ENCODE measurements around the gene UGGT2.

DNA sequence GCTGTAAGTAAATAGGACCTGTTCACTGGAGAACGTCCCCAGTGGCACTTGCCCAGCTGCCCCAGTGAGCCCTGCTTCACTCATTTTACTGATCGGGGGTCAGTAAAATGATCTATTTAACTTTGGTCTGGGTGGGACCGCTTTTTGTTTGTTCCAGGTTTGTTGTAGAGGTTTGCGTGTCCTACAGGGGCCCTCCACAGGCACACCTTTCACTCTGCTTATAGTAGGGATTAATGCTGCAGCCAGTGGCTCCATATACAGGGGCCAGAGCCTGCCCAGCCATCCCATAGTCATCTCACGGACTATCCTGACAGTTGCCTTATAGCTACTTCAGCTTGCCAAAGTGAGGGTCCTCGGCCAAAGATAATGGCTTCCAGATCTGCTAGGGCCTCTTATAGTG, 272.2 kb downstream of the UGGT2 start:
- TF ChIP-seq POLR2A (IDR thresholded peaks at IDR 0.05; ENCODE audit: low read depth, low read length) (no peak), POLR2AphosphoS5 (IDR thresholded peaks at IDR 0.05; ENCODE audit: low read depth, low read length) (no peak), TAF1 (IDR thresholded peaks at IDR 0.05; ENCODE audit: low read depth, low read length) (no peak), POU2F2 (IDR thresholded peaks at IDR 0.05; ENCODE audit: low read depth, low read length) (no peak), SPI1 (IDR thresholded peaks at IDR 0.05; ENCODE audit: low read depth, low read length) (no peak), PAX5 (IDR thresholded peaks at IDR 0.05; ENCODE audit: insufficient read depth, low read length, severe bottlenecking) (no peak)
